IMR-90 (cell line): ENCODE data around the gene TAF4.

Experiments used
- BHLHE40 ChIP-seq: fragments of 150-350 bp; IDR thresholded peaks from 2 replicates; pipeline ENCODE4 v1.6.1; 2016; ENCODE audit warnings: mild to moderate bottlenecking, low read depth, low read length
- CTCF ChIP-seq: conservative IDR thresholded peaks from 2 replicates; pipeline ENCODE4 v1.5.1; 2012; ENCODE audit warnings: mild to moderate bottlenecking, low read depth, low read length, improper control_type of control experiment
- FOS ChIP-seq: fragments of 150-350 bp; IDR thresholded peaks from 2 replicates; pipeline ENCODE4 v1.6.1; 2016; ENCODE audit warnings: low read depth, low read length
- MAFK ChIP-seq: IDR thresholded peaks from 2 replicates; pipeline ENCODE4 v1.6.1; 2012; ENCODE audit warnings: low read depth, low read length, improper control_type of control experiment
- POLR2A ChIP-seq: IDR thresholded peaks from 2 replicates; pipeline ENCODE4 v1.6.1; 2012; ENCODE audit warnings: mild to moderate bottlenecking, low read depth, low read length
- RAD21 ChIP-seq: IDR thresholded peaks from 2 replicates; pipeline ENCODE4 v1.6.1; 2012; ENCODE audit warnings: low read length, improper control_type of control experiment
- RFX5 ChIP-seq: IDR thresholded peaks from 2 replicates; pipeline ENCODE4 v1.8.0; 2012; ENCODE audit warnings: low read depth, mild to moderate bottlenecking, low read length, moderate library complexity
- SMC3 ChIP-seq: fragments of 150-350 bp; IDR thresholded peaks from 2 replicates; pipeline ENCODE4 v1.6.1; 2016; ENCODE audit warnings: low read depth, mild to moderate bottlenecking, antibody characterized with exemption, low read length, moderate library complexity
- TF ChIP-seq, protein P1 (sequence below): fragments of 150-350 bp; IDR thresholded peaks from 2 replicates; pipeline ENCODE4 v1.6.1; 2017; ENCODE audit warnings: mild to moderate bottlenecking, antibody characterized with exemption, low read length, low read depth

- no peak for TF ChIP-seq POLR2A
- TF ChIP-seq, protein P1, sequence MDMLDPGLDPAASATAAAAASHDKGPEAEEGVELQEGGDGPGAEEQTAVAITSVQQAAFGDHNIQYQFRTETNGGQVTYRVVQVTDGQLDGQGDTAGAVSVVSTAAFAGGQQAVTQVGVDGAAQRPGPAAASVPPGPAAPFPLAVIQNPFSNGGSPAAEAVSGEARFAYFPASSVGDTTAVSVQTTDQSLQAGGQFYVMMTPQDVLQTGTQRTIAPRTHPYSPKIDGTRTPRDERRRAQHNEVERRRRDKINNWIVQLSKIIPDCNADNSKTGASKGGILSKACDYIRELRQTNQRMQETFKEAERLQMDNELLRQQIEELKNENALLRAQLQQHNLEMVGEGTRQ, result no peak
- TF ChIP-seq CTCF, result no peak
- no peak for TF ChIP-seq RAD21
- TF ChIP-seq RFX5, result no peak
- TF ChIP-seq FOS, result no peak
- no peak for TF ChIP-seq SMC3
- TF ChIP-seq BHLHE40, result no peak
- TF ChIP-seq MAFK, result no peak
Measured at GRCh38 chr20:62023935-62024334, 41.7 kb downstream of the TAF4 start.
